SU-DHL-6 (cell line): ENCODE measurements around the gene CDYL2.

ENCODE experiments used
- H2AFZ ChIP-seq: fragments of 200-600 bp; sonication (generic); 2 replicates; pipeline ENCODE4 v1.6.1; 2014; ENCODE audit warnings: low read depth, mild to moderate bottlenecking, moderate library complexity, mixed read lengths, antibody characterized with exemption, low read length; ENCODE audit not compliant: severe bottlenecking
- H3F3A ChIP-seq: fragments of 200-600 bp; shearing (Covaris generic); 2 replicates; pipeline ENCODE4 v1.6.0; 2016; ENCODE audit warnings: antibody characterized with exemption, mild to moderate bottlenecking; ENCODE audit not compliant: insufficient read depth
- H3K27ac ChIP-seq: fragments of 200-600 bp; sonication (generic); 2 replicates; pipeline ENCODE4 v1.5.1; 2016; ENCODE audit warnings: low read depth, mild to moderate bottlenecking, low read length, moderate library complexity, mixed read lengths
- H3K27me3 ChIP-seq: fragments of 200-600 bp; sonication (generic), shearing (Covaris generic); 2 replicates; pipeline ENCODE4 v1.6.0; 2014; ENCODE audit warnings: mild to moderate bottlenecking, low read length
- H3K36me3 ChIP-seq: fragments of 200-600 bp; sonication (generic); 2 replicates; pipeline ENCODE4 v1.6.1; 2014; ENCODE audit warnings: mild to moderate bottlenecking, low read length, mixed read lengths
- H3K4me2 ChIP-seq: fragments of 300-600, 200-600 bp; shearing (Covaris generic), sonication (generic); 2 replicates; pipeline ENCODE4 v1.6.0; 2014; ENCODE audit warnings: low read length, low read depth, mild to moderate bottlenecking; ENCODE audit not compliant: poor library complexity, severe bottlenecking
- H3K4me3 ChIP-seq: fragments of 200-600 bp; sonication (generic); 2 replicates; pipeline ENCODE4 v1.5.1; 2014; ENCODE audit warnings: antibody characterized with exemption, low read length, mild to moderate bottlenecking, mixed read lengths; ENCODE audit not compliant: insufficient read depth, poor library complexity, severe bottlenecking
- H3K79me2 ChIP-seq: fragments of 200-600 bp; sonication (generic); 2 replicates; pipeline ENCODE4 v1.6.1; 2014; ENCODE audit warnings: mild to moderate bottlenecking, low read length, moderate library complexity; ENCODE audit not compliant: insufficient read depth
- H3K9ac ChIP-seq: fragments of 200-600 bp; sonication (generic); 2 replicates; pipeline ENCODE4 v1.7.0; 2014; ENCODE audit warnings: mild to moderate bottlenecking, low read length
- H3K9me2 ChIP-seq: fragments of 200-600 bp; sonication (generic); replicated peaks from 2 replicates; pipeline ENCODE4 v1.6.1; 2014; ENCODE audit warnings: low read length; ENCODE audit not compliant: insufficient read depth
- H3K9me3 ChIP-seq: fragments of 200-600 bp; sonication (generic); 2 replicates; pipeline ENCODE4 v1.6.1; 2014; ENCODE audit warnings: low read length, mixed read lengths; ENCODE audit not compliant: insufficient read depth
- H4K20me1 ChIP-seq: fragments of 200-600 bp; sonication (generic); 2 replicates; pipeline ENCODE4 v1.6.1; 2014; ENCODE audit warnings: low read depth, mild to moderate bottlenecking, antibody characterized with exemption, low read length, moderate library complexity, mixed read lengths
- EZH2phosphoT487 ChIP-seq: fragments of 200-600 bp; sonication (generic), shearing (Covaris generic); conservative IDR thresholded peaks from 2 replicates; pipeline ENCODE4 v1.6.1; 2018; ENCODE audit warnings: mild to moderate bottlenecking, antibody characterized with exemption, low read length, moderate library complexity, mixed read lengths
- TF ChIP-seq, protein P1 (sequence below): fragments of 200-600 bp; sonication (generic); IDR thresholded peaks from one replicate; pipeline ENCODE4 v1.5.1; 2017; ENCODE audit warnings: antibody characterized with exemption, mild to moderate bottlenecking, low read length, moderate library complexity; ENCODE audit not compliant: insufficient read depth, poor library complexity, severe bottlenecking

The CDYL2 gene

DNA sequence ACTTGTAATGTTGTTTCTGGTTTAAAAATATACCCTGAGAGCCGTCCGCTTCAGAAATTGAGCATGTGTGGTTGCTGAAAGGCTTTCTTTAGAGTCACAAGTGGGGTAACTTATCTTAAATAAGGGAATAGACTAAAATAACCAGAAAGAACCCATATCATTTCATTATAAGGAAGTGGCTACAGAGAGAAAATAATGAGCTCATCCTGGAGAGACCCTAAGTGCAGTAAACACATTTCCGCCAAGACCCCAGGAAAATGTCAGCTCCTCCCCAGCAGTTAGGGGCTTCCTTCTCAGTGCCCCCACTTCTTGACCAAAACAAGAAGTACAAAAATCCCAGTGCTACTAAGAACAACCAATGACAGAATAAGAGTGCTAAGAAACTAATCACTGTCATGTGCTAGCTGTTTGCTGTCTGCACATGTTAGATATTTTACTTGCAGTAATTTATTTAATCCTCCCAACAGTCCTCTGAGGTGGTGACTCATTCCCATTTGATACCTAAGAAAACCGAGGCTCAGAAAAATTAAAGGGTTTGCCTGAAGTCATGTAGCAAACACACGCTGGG, 83.5 kb downstream of the CDYL2 start:
- Histone ChIP-seq H3K4me3 (no peak overlapping the region), H3K9me2 (no peaks in the 10 kb centered on the region), H3K27me3 (no peaks in the 10 kb centered on the region), H3F3A (no peaks in the 10 kb centered on the region), H3K27ac (no peak overlapping the region), H3K4me2 (no peak overlapping the region), H3K36me3 (no peaks in the 10 kb centered on the region), H3K9me3 (no peaks in the 10 kb centered on the region), H4K20me1 (no peaks in the 10 kb centered on the region), H3K79me2 (no peaks in the 10 kb centered on the region), H3K9ac (no peak overlapping the region), H2AFZ (no peak overlapping the region)
- TF ChIP-seq EZH2phosphoT487 = no peak
- TF ChIP-seq, protein P1, sequence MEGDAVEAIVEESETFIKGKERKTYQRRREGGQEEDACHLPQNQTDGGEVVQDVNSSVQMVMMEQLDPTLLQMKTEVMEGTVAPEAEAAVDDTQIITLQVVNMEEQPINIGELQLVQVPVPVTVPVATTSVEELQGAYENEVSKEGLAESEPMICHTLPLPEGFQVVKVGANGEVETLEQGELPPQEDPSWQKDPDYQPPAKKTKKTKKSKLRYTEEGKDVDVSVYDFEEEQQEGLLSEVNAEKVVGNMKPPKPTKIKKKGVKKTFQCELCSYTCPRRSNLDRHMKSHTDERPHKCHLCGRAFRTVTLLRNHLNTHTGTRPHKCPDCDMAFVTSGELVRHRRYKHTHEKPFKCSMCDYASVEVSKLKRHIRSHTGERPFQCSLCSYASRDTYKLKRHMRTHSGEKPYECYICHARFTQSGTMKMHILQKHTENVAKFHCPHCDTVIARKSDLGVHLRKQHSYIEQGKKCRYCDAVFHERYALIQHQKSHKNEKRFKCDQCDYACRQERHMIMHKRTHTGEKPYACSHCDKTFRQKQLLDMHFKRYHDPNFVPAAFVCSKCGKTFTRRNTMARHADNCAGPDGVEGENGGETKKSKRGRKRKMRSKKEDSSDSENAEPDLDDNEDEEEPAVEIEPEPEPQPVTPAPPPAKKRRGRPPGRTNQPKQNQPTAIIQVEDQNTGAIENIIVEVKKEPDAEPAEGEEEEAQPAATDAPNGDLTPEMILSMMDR = no peak

DNA sequence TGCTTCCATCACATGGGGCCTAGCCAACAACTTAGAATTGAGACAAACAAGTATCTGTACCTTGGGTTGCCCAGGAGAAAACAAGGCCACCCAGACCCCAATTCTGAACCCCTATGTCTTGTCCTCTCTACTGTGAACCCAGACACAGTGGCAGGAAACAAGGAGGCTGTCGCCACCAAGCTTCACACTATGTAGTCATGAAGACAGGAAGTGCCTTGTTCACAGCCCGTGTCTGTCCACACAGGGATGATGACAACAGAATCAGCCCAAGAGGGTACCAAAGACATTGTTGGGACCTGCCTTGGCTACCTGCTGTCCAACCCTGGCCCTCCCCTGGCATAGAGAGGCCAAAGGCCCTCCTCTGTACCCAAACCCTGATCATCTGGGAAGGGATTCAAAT, 84.8 kb downstream of the CDYL2 start:
- H3F3A ChIP-seq = no peaks in the 10 kb centered on the region
- no peak overlapping the region for H2AFZ ChIP-seq
- H3K9ac ChIP-seq = no peak overlapping the region
- H3K36me3 ChIP-seq = no peaks in the 10 kb centered on the region
- H3K27ac ChIP-seq = no peak overlapping the region
- no peak overlapping the region for H3K4me3 ChIP-seq
- H4K20me1 ChIP-seq = no peaks in the 10 kb centered on the region
- H3K79me2 ChIP-seq = no peaks in the 10 kb centered on the region
- H3K4me2 ChIP-seq = no peak overlapping the region
- no peaks in the 10 kb centered on the region for H3K27me3 ChIP-seq
- H3K9me3 ChIP-seq = no peaks in the 10 kb centered on the region
- no peaks in the 10 kb centered on the region for H3K9me2 ChIP-seq
- TF ChIP-seq EZH2phosphoT487 = no peak
- TF ChIP-seq, protein P1 = no peak

DNA sequence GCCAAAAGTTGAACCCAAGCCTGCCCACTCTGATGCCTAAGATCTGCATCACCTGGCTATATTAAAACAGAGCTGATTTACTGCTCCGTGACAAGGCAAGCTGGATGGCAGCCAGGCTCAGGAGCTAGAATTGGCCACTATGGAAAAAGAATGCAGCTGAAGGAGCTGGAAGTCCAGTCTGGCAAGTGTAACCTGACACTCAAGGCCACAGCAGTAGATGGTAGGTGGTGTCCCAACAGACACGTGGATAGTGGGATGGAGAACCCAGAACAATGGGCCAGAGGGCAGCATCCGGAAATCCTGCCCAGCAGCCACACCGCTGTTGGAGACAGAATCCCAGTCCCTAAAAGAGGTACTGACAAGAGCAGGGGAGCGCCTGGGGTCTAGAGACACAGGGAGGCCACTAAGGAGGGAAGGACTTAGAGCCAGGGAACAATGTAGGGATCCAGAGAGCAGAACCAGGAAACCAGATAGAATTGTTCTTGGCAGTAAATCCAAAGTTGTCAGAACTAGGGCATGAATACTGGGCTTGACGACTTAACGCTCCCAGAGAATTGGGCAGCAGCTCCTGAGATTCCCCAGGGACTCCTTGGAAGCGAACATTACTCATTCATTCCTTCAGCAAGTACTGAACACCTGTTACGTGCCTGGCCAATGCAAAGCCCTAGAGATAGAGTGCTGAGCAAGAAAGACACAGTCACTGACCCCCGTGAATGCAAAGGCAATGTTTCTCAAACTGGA, 85.7 kb downstream of the CDYL2 start:
- Histone ChIP-seq H3K79me2 (no peaks in the 10 kb centered on the region), H3K4me3 (no peak overlapping the region), H3K4me2 (no peak overlapping the region), H3K36me3 (no peaks in the 10 kb centered on the region), H2AFZ (no peak overlapping the region), H4K20me1 (no peaks in the 10 kb centered on the region), H3K9ac (no peak overlapping the region), H3K27me3 (no peaks in the 10 kb centered on the region), H3K9me3 (no peaks in the 10 kb centered on the region), H3K27ac (no peak overlapping the region), H3F3A (no peaks in the 10 kb centered on the region), H3K9me2 (no peaks in the 10 kb centered on the region)
- TF ChIP-seq, protein P1 = no peak
